PFSK-1 (cell line): ENCODE measurements around the gene JAKMIP1.

ENCODE experiments used
- POLR2AphosphoS5 ChIP-seq: IDR thresholded peaks from 2 replicates; pipeline ENCODE4 v1.6.1; 2012; ENCODE audit warnings: low read depth, mild to moderate bottlenecking, control low read depth, low read length, moderate library complexity
- SIN3A ChIP-seq: IDR thresholded peaks from 2 replicates; pipeline ENCODE4 v1.6.1; 2012; ENCODE audit warnings: mild to moderate bottlenecking, low read length, moderate library complexity, borderline replicate concordance; ENCODE audit not compliant: insufficient read depth
- TAF1 ChIP-seq: IDR thresholded peaks from 2 replicates; pipeline ENCODE4 v1.6.1; 2012; ENCODE audit warnings: low read length, control low read depth, borderline replicate concordance; ENCODE audit not compliant: insufficient read depth

- TF ChIP-seq POLR2AphosphoS5 (no peak), SIN3A (no peak), TAF1 (no peak)
Measured at GRCh38 chr4:6123116-6123515, 77.2 kb downstream of the JAKMIP1 start.
